Measurements from ENCODE around the gene TCHHL1. TPM values are rescaled to one million over a fixed set of nuclear protein-coding genes. Genes with fewer than 3 reads are reported as not detected.

The TCHHL1 gene
- total RNA-seq (2013; cell fraction: nucleolus; rRNA removed) = not detected in 2 replicates
- total RNA-seq (2014; rRNA removed) = not detected in 2 replicates
- not detected in 2 replicates for total RNA-seq (2014; rRNA removed; fragmentation: Illumina TruSeq; extraction: Trizol)
- total RNA-seq (2021) = not detected in 2 replicates
- polyA plus RNA-seq (2011; ENCODE audit: low read depth) = not detected
- polyA plus RNA-seq (2011; rRNA removed) = not detected in 2 replicates
- not detected in 2 replicates for polyA plus RNA-seq (2011; cell fraction: cytosol; rRNA removed)
- polyA plus RNA-seq (2011; cell fraction: nucleus; rRNA removed) = not detected in 2 replicates
- polyA plus RNA-seq (2012) = not detected in 2 replicates
- not detected in 2 replicates for polyA plus RNA-seq (2014; fragmentation: Illumina TruSeq; extraction: Trizol)
- not detected for polyA plus RNA-seq (2014; fragmentation: Nextera tagmentation; extraction: Ambion mirVana)
- not detected in 2 replicates for polyA plus RNA-seq (2014; rRNA removed)
- not detected for polyA plus RNA-seq (2016; fragmentation: Nextera tagmentation; extraction: Ambion mirVana)
- polyA minus RNA-seq (2011; rRNA and poly(A)+ RNA removed) = not detected in 2 replicates
- not detected in 2 replicates for polyA minus RNA-seq (2011; cell fraction: cytosol; rRNA and poly(A)+ RNA removed)
- polyA minus RNA-seq (2011; cell fraction: nucleus; rRNA and poly(A)+ RNA removed) = not detected in 2 replicates
- not detected for Bru-seq, nascent RNA
- not detected for BruChase-seq, experiment 1, labeled RNA remaining after a 6-hour chase
- not detected for BruChase-seq, experiment 2, labeled RNA remaining after a 2-hour chase
- long read RNA-seq, experiment 1 = 0 reads
- long read RNA-seq, experiment 2 = 0 reads

DNA sequence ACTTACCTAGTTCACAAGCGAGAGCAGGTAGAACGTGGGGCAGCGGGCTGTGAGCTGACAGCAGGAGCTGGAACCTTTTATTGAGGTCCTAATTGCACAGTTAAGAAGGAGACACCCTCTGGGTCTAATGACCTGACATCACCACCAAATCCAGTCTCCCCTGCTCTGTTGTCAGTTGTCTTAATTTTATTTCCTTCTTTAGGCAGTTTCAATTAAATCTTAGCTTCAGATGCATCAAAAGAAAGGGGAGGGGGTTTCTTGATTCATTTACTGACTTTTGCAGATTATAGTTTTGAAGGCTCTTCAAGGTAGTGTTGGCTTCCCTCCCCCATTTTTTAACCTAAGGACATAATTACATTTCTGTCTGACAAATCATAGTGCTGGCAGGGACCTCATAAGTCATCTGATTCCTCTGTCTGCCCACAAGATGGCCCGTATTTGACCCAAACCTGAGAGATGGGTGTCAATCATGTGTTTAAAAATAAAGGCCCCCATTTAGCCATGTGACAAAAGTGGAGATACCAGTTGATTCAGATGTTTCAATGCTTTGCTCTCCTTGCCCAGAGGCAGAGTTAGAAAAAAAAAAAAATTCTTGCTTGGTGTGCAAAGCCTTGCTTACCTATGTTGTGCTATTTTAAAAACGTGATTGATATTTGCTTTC, at the start of gene TCHHL1:
Gene TCHHL1, minus strand, starts transcription at position 51 of the 661 bp plus-strand sequence. CDS start 921 bp downstream, outside the sequence.
- WGBS (ENCODE audit: insufficient coverage, insufficient replicate concordance, low lambda C conversion rate, missing lambda C conversion rate) = 9% methylated on average over 5 of the region's 5 CpGs
- no peak within 1 kb of the TSS for H3K9ac ChIP-seq (ENCODE audit: control insufficient read depth, insufficient read depth, low read length)
- H3K4me2 ChIP-seq (ENCODE audit: control insufficient read depth, insufficient read depth) = no peak within 1 kb of the TSS
- ChIA-PET POLR2A (no interaction called here), RAD21 (ENCODE audit: unreplicated experiment) (no interaction called here), SMC1A (ENCODE audit: uncharacterized antibody, unreplicated experiment) (interaction anchor here (0.6 to 0.7 kb wide), 3 partner anchors 15 to 142 kb away, joined by 3 to 4 read pairs (median 3); no protein-coding TSS in a partner anchor), CTCF (interaction anchor here (0.7 to 1.6 kb wide), 3 partner anchors 98 to 369 kb away, joined by 3 to 6 read pairs (median 3); no protein-coding TSS in a partner anchor)
- DNase-seq (ENCODE audit: low read depth, low spot score) (no peak), FAIRE-seq (no peak), ATAC-seq (no peak)
- TF ChIP-seq NFYB (IDR thresholded peaks at IDR 0.05; ENCODE audit: insufficient read depth, low read depth, low read length) = no peak
- TF ChIP-seq JUND (IDR thresholded peaks at IDR 0.05; ENCODE audit: low read depth, low read length) = no peak
- TF ChIP-seq TCF3 (IDR thresholded peaks at IDR 0.05; ENCODE audit: borderline replicate concordance, insufficient read depth, low read depth, low read length) = no peak
- no peak for TF ChIP-seq POLR2AphosphoS2 (IDR thresholded peaks at IDR 0.05; ENCODE audit: low read depth, low read length)
- TF ChIP-seq IKZF1 (conservative IDR thresholded peaks at IDR 0.05) = no peak
- no peak for TF ChIP-seq KDM1A (IDR thresholded peaks at IDR 0.05; ENCODE audit: borderline replicate concordance)
- TF ChIP-seq IKZF2 (IDR thresholded peaks at IDR 0.05) = no peak
- TF ChIP-seq, protein P1, sequence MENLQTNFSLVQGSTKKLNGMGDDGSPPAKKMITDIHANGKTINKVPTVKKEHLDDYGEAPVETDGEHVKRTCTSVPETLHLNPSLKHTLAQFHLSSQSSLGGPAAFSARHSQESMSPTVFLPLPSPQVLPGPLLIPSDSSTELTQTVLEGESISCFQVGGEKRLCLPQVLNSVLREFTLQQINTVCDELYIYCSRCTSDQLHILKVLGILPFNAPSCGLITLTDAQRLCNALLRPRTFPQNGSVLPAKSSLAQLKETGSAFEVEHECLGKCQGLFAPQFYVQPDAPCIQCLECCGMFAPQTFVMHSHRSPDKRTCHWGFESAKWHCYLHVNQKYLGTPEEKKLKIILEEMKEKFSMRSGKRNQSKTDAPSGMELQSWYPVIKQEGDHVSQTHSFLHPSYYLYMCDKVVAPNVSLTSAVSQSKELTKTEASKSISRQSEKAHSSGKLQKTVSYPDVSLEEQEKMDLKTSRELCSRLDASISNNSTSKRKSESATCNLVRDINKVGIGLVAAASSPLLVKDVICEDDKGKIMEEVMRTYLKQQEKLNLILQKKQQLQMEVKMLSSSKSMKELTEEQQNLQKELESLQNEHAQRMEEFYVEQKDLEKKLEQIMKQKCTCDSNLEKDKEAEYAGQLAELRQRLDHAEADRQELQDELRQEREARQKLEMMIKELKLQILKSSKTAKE (IDR thresholded peaks at IDR 0.05; ENCODE audit: low read depth, poor library complexity, severe bottlenecking) = no peak
- TF ChIP-seq CHD2 (IDR thresholded peaks at IDR 0.05; ENCODE audit: borderline replicate concordance, low read depth, low read length) = no peak
- TF ChIP-seq WRNIP1 (IDR thresholded peaks at IDR 0.05; ENCODE audit: borderline replicate concordance, low read depth, low read length) = no peak
- TF ChIP-seq, protein P2, sequence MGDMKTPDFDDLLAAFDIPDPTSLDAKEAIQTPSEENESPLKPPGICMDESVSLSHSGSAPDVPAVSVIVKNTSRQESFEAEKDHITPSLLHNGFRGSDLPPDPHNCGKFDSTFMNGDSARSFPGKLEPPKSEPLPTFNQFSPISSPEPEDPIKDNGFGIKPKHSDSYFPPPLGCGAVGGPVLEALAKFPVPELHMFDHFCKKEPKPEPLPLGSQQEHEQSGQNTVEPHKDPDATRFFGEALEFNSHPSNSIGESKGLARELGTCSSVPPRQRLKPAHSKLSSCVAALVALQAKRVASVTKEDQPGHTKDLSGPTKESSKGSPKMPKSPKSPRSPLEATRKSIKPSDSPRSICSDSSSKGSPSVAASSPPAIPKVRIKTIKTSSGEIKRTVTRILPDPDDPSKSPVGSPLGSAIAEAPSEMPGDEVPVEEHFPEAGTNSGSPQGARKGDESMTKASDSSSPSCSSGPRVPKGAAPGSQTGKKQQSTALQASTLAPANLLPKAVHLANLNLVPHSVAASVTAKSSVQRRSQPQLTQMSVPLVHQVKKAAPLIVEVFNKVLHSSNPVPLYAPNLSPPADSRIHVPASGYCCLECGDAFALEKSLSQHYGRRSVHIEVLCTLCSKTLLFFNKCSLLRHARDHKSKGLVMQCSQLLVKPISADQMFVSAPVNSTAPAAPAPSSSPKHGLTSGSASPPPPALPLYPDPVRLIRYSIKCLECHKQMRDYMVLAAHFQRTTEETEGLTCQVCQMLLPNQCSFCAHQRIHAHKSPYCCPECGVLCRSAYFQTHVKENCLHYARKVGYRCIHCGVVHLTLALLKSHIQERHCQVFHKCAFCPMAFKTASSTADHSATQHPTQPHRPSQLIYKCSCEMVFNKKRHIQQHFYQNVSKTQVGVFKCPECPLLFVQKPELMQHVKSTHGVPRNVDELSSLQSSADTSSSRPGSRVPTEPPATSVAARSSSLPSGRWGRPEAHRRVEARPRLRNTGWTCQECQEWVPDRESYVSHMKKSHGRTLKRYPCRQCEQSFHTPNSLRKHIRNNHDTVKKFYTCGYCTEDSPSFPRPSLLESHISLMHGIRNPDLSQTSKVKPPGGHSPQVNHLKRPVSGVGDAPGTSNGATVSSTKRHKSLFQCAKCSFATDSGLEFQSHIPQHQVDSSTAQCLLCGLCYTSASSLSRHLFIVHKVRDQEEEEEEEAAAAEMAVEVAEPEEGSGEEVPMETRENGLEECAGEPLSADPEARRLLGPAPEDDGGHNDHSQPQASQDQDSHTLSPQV (IDR thresholded peaks at IDR 0.05) = no peak
- TF ChIP-seq, protein P3, sequence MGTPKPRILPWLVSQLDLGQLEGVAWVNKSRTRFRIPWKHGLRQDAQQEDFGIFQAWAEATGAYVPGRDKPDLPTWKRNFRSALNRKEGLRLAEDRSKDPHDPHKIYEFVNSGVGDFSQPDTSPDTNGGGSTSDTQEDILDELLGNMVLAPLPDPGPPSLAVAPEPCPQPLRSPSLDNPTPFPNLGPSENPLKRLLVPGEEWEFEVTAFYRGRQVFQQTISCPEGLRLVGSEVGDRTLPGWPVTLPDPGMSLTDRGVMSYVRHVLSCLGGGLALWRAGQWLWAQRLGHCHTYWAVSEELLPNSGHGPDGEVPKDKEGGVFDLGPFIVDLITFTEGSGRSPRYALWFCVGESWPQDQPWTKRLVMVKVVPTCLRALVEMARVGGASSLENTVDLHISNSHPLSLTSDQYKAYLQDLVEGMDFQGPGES (IDR thresholded peaks at IDR 0.05) = no peak
- no peaks in the 10 kb centered on the region for H3K79me2 ChIP-seq (ENCODE audit: control insufficient read depth, insufficient read depth, low read length)
- intact Hi-C loops (cut with micrococcal nuclease; ENCODE audit: unreplicated experiment) (no loop called here), in situ Hi-C loops (cut with MboI) (no loop called here)
- no peaks in the 10 kb centered on the region for H3K36me3 ChIP-seq (ENCODE audit: control insufficient read depth in 2 of 2, insufficient read depth in 2 of 2, low read length in 1 of 2)
- H3K27me3 ChIP-seq (replicated peaks in 1 of 2; ENCODE audit: control insufficient read depth in 2 of 2, insufficient read depth in 2 of 2, low read length in 1 of 2) = peaks cover 0 to 5% of the 10 kb centered on the region in 2 experiments; a peak in 1 of 4 replicates
- BruUV-seq (replicated peaks) = no TSS peak
- no peak within 1 kb of the TSS for H3K4me3 ChIP-seq
- no peaks in the 10 kb centered on the region for H3K4me1 ChIP-seq (ENCODE audit: control insufficient read depth, insufficient read depth, low read length)
- no peaks in the 10 kb centered on the region for H3K9me3 ChIP-seq (replicated peaks; ENCODE audit: control insufficient read depth, insufficient read depth, low read length)
- H2AFZ ChIP-seq (ENCODE audit: control insufficient read depth, low read depth, low read length) = no peak within 1 kb of the TSS
- no peak within 1 kb of the TSS for H3K27ac ChIP-seq (ENCODE audit: control insufficient read depth, insufficient read depth)
- no peaks in the 10 kb centered on the region for H4K20me1 ChIP-seq (ENCODE audit: control insufficient read depth, insufficient read depth)
